Stimulated activated naive CD8-positive, alpha-beta T cell treated with anti-CD3 and anti-CD28 coated beads, Interleukin-15, Interleukin-2, amounts not matched to agents 100 U/mL and 50 U/mL, for 24 hours (primary cell): Measurements from ENCODE around the gene JADE2.
A peak's percentile ranks its signal among the peaks of the same experiment; 100 is the strongest.
"Not testable (repeated sequence)": the region's sequence is repeated elsewhere in the genome, so short reads cannot be mapped to it uniquely, and the experiment has no call there.

ENCODE experiments used
- ATAC-seq: fragments of 150-1000 bp; cut with Tn5 transposase; one replicate; pipeline ENCODE4 v1.10.0; 2021
- DNase-seq: peaks from one replicate; pipeline ENCODE4 v3.0.0; 2021

JADE2 gene

GRCh38 chr5:134524826-134525682, at the start of gene JADE2:
JADE2 (plus strand) TSS chr5:134525670; CDS start chr5:134535858, 10,188 bp downstream.
- ATAC-seq (peak; percentile 51), DNase-seq (peak; percentile 78)

GRCh38 chr5:134477462-134478245, 47.8 kb upstream of the JADE2 start:
- no peak for DNase-seq

GRCh38 chr5:134479839-134480238, 45.6 kb upstream of the JADE2 start:
- no peak for ATAC-seq
- DNase-seq, result no peak

More at GRCh38 chr5:134477462-134478245, 47.8 kb upstream of the JADE2 start:
- no peak for ATAC-seq

GRCh38 chr5:134489227-134489944, 36.1 kb upstream of the JADE2 start:
- DNase-seq (no peak), ATAC-seq (no peak)

- DNase-seq (no peak), ATAC-seq (no peak)
Observed at GRCh38 chr5:134490255-134490924, 35.1 kb upstream of the JADE2 start.

- DNase-seq, result no peak
- no peak for ATAC-seq
Observed at GRCh38 chr5:134490925-134491271, 34.6 kb upstream of the JADE2 start.

- no peak for DNase-seq
- ATAC-seq, result no peak
Observed at GRCh38 chr5:134491841-134492442, 33.5 kb upstream of the JADE2 start.

- no peak for DNase-seq
- ATAC-seq, result no peak
Observed at GRCh38 chr5:134492568-134492967, 32.9 kb upstream of the JADE2 start.

GRCh38 chr5:134493461-134494055, 31.9 kb upstream of the JADE2 start:
- ATAC-seq (peak; percentile 19), DNase-seq (no peak)

GRCh38 chr5:134494780-134495179, 30.7 kb upstream of the JADE2 start:
- DNase-seq, result no peak
- ATAC-seq, result no peak

GRCh38 chr5:134499905-134500304, 25.6 kb upstream of the JADE2 start:
- not testable (repeated sequence) for ATAC-seq, DNase-seq

GRCh38 chr5:134500699-134501430, 24.6 kb upstream of the JADE2 start:
- DNase-seq, result no peak
- no peak for ATAC-seq

GRCh38 chr5:134502259-134502658, 23.2 kb upstream of the JADE2 start:
- ATAC-seq, result no peak

GRCh38 chr5:134503088-134503936, 22.2 kb upstream of the JADE2 start:
- DNase-seq (peak; percentile 77), ATAC-seq (peak; percentile 99)

More at GRCh38 chr5:134502259-134502658, 23.2 kb upstream of the JADE2 start:
- no peak for DNase-seq

- DNase-seq, result no peak
- no peak for ATAC-seq
Observed at GRCh38 chr5:134503937-134504437, 21.5 kb upstream of the JADE2 start.

- ATAC-seq (no peak), DNase-seq (no peak)
Observed at GRCh38 chr5:134504629-134505300, 20.7 kb upstream of the JADE2 start.

GRCh38 chr5:134506054-134507039, 19.1 kb upstream of the JADE2 start:
- DNase-seq (no peak), ATAC-seq (no peak)
